Endothelial cell of umbilical vein (primary cell): ENCODE measurements around the gene CD200R1L. TPM values are rescaled to one million over a fixed set of nuclear protein-coding genes. Genes with fewer than 3 reads are reported as not detected.

Experiments used
- BruUV-seq: library from RNA; stranded (reverse); fragments of 400-500 nt; replicated peaks from 2 replicates; lab custom pipeline; 2021; lab: Mats Ljungman, UMichigan
- CTCF ChIA-PET: fragments of 300-600, 350-600 bp; sonication (Branson Sonifier 250); formaldehyde crosslinking; loops from one replicate; lab custom pipeline; 2021; ENCODE audit warnings: antibody characterized with exemption, inconsistent platforms; lab: Charles Lee
- POLR2A ChIA-PET: fragments of 300-600, 350-600 bp; sonication (Branson Sonifier 250); formaldehyde crosslinking; loops from one replicate; lab custom pipeline; 2021; ENCODE audit warnings: antibody characterized with exemption, inconsistent platforms; lab: Charles Lee
- DNase-seq: peaks from one replicate; pipeline ENCODE4 v3.0.0-alpha.2; 2011; ENCODE audit warnings: low read depth, low spot score
- FAIRE-seq: peaks from 2 replicates; lab custom pipeline; 2011; peaks lifted over from hg19 to GRCh38; lab: Jason Lieb, UNC
- H2AFZ ChIP-seq: 2 replicates; pipeline ENCODE4 v1.6.0; 2012; ENCODE audit warnings: low read depth, low read length, control low read depth, inconsistent platforms
- H3K27ac ChIP-seq: 2 replicates; pipeline ENCODE4 v1.5.1; 2011; ENCODE audit warnings: low read depth, mild to moderate bottlenecking, control low read depth, low read length, moderate library complexity; ENCODE audit not compliant: insufficient read depth
- H3K27me3 ChIP-seq, 2 experiments: 2 replicates each; pipeline versions ENCODE4 v1.6.0 to v1.6.1; 2011; ENCODE audit warnings: low read length in 2 of 2, mixed read lengths in 1 of 2; ENCODE audit not compliant: control insufficient read depth in 2 of 2, insufficient read depth in 2 of 2
- H3K36me3 ChIP-seq, 2 experiments: 2 replicates in 1 of 2; 3 replicates in 1 of 2; pipeline ENCODE4 v1.5.1; 2011; ENCODE audit warnings: low read length in 2 of 2, mild to moderate bottlenecking in 1 of 2, moderate library complexity in 1 of 2; ENCODE audit not compliant: control insufficient read depth in 2 of 2, insufficient read depth in 2 of 2; ENCODE audit errors: extremely low read depth in 1 of 2
- H3K4me1 ChIP-seq: 3 replicates; pipeline ENCODE4 v1.5.1; 2011; ENCODE audit warnings: mild to moderate bottlenecking, low read length; ENCODE audit not compliant: control insufficient read depth, insufficient read depth; ENCODE audit errors: extremely low read depth
- H3K4me2 ChIP-seq: 2 replicates; pipeline ENCODE4 v1.6.1; 2011; ENCODE audit warnings: low read length, control low read depth, mixed read lengths; ENCODE audit not compliant: insufficient read depth
- H3K4me3 ChIP-seq, 3 experiments: fragments of 200-600 bp in 1 of 3; sonication (generic), shearing (Covaris generic) in 1 of 3; replicated peaks in 1 of 3; 2 replicates each; pipeline ENCODE4 v1.5.1; 2011 to 2016; ENCODE audit warnings: control low read depth in 3 of 3, low read length in 3 of 3, mild to moderate bottlenecking in 2 of 3, inconsistent platforms in 1 of 3, low read depth in 1 of 3, moderate library complexity in 1 of 3; ENCODE audit not compliant: insufficient read depth in 1 of 3
- H3K79me2 ChIP-seq: 2 replicates; pipeline ENCODE4 v1.6.0; 2012; ENCODE audit warnings: low read length, inconsistent platforms; ENCODE audit not compliant: control insufficient read depth, insufficient read depth
- H3K9ac ChIP-seq: replicated peaks from 2 replicates; pipeline ENCODE3; 2011; ENCODE audit warnings: low read length, control low read depth; ENCODE audit not compliant: insufficient read depth; ENCODE audit errors: extremely low read depth
- H3K9me1 ChIP-seq: replicated peaks from 3 replicates; pipeline ENCODE4 v1.6.0; 2011; ENCODE audit warnings: mild to moderate bottlenecking, low read length; ENCODE audit not compliant: control insufficient read depth, insufficient read depth; ENCODE audit errors: extremely low read depth
- H3K9me3 ChIP-seq: replicated peaks from 2 replicates; pipeline ENCODE4 v1.5.1; 2012; ENCODE audit warnings: low read length, inconsistent platforms; ENCODE audit not compliant: control insufficient read depth, insufficient read depth
- H4K20me1 ChIP-seq: replicated peaks from 2 replicates; pipeline ENCODE3; 2011; ENCODE audit warnings: mild to moderate bottlenecking, low read length; ENCODE audit not compliant: control insufficient read depth, insufficient read depth; ENCODE audit errors: extremely low read depth
- EZH2 ChIP-seq: IDR thresholded peaks from 2 replicates; pipeline ENCODE4 v1.6.1; 2012; ENCODE audit warnings: borderline replicate concordance, low read depth, mild to moderate bottlenecking, moderate library complexity, low read length, inconsistent platforms; ENCODE audit not compliant: severe bottlenecking
- FOS ChIP-seq: IDR thresholded peaks from 2 replicates; pipeline ENCODE4 v1.6.1; 2011; ENCODE audit warnings: mild to moderate bottlenecking, low read length, moderate library complexity, borderline replicate concordance; ENCODE audit not compliant: insufficient read depth
- GATA2 ChIP-seq: IDR thresholded peaks from 2 replicates; pipeline ENCODE4 v1.7.0; 2011; ENCODE audit warnings: low read depth, mild to moderate bottlenecking, moderate library complexity, mixed read lengths, low read length; ENCODE audit not compliant: insufficient read length, insufficient read depth
- JUN ChIP-seq: IDR thresholded peaks from 2 replicates; pipeline ENCODE4 v1.6.1; 2011; ENCODE audit warnings: borderline replicate concordance, low read depth; ENCODE audit not compliant: insufficient read length, insufficient read depth
- MYC ChIP-seq: IDR thresholded peaks from one replicate; pipeline ENCODE4 v1.6.1; 2011; ENCODE audit warnings: mild to moderate bottlenecking, low read depth, low read length
- POLR2A ChIP-seq: IDR thresholded peaks from 2 replicates; pipeline ENCODE4 v1.6.1; 2012; ENCODE audit warnings: low read depth, mild to moderate bottlenecking, control low read depth, low read length
- POLR2AphosphoS5 ChIP-seq: IDR thresholded peaks from 2 replicates; pipeline ENCODE4 v1.6.1; 2012; ENCODE audit warnings: low read depth, mild to moderate bottlenecking, control low read depth, low read length, moderate library complexity; ENCODE audit not compliant: insufficient read depth
- dilution Hi-C: fragments of 300-500 bp; cut with MboI; formaldehyde crosslinking; loops from one replicate; pipeline ENCODE4 v1.15.0; 2019; ENCODE audit warnings: low sequenced_read_pairs; ENCODE audit not compliant: extremely low pct_ligation_motif_present
- intact Hi-C: fragments of 100-400 bp; cut with micrococcal nuclease; formaldehyde crosslinking; loops from one replicate; pipeline ENCODE4 v1.10.0; 2022
- polyA plus RNA-seq, 4 experiments: library from polyadenylated mRNA; depleted of rRNA in 3 of 4; stranded (reverse) in 3 of 4; unstranded in 1 of 4; fragments of >200 nt; gene quantifications; 2 replicates each; pipeline versions ENCODE4 v1.2.1 to v1.2.3, GENCODE V29; 2011 to 2012; ENCODE audit warnings: missing spikeins in 1 of 4
- total RNA-seq: library from RNA; stranded (reverse); gene quantifications from 2 replicates; pipeline ENCODE4 v1.2.3, GENCODE V29; 2021
- TF ChIP-seq, protein P1 (sequence below), 2 donors: IDR thresholded peaks; 1 replicate in 1 of 2; 2 replicates in 1 of 2; pipeline ENCODE4 v1.5.1; 2011; ENCODE audit warnings: low read length in 2 of 2, mild to moderate bottlenecking in 2 of 2, moderate library complexity in 2 of 2, control low read depth in 1 of 2, inconsistent platforms in 1 of 2, low read depth in 1 of 2; ENCODE audit not compliant: insufficient read depth in 1 of 2; ENCODE audit errors: extremely low read depth in 1 of 2
- TF ChIP-seq, protein P2 (sequence below): IDR thresholded peaks from 2 replicates; pipeline ENCODE4 v1.6.1; 2011; ENCODE audit not compliant: insufficient read depth, insufficient read length

The CD200R1L gene
- total and polyA plus RNA-seq, 2 donors (not counting 3 experiments of a cell fraction or from before 2014, with no cell fraction given) = not detected

DNA sequence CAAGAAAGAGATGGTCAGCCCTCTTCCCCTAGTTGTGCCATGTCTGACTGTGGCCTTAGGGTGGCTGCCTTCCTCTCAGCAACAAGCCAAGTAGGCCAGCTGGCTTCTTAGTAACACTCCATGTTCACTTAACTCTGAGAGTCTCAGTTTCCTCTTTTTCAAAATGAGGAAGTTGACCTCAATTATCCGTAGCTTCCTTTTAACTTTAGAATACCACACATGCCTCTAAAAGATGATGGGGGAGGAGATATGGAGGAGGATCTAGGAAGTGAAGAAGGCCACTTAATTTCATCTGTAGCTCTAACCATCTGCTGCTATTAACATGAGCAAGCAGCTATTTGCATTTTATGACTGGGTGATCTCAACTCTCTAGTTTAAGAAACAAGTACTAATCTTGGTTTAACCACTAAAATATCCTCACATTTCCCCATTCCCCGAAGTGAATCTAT, 32.9 kb downstream of the CD200R1L start:
- Histone ChIP-seq H3K79me2 (no peaks in the 10 kb centered on the region), H3K4me1 (no peaks in the 10 kb centered on the region), H4K20me1 (no peaks in the 10 kb centered on the region), H3K9me3 (no peaks in the 10 kb centered on the region), H3K4me3 (no peak overlapping the region), H3K9ac (no peak overlapping the region), H3K36me3 (no peaks in the 10 kb centered on the region), H3K9me1 (no peaks in the 10 kb centered on the region), H3K27ac (no peak overlapping the region), H2AFZ (no peak overlapping the region), H3K4me2 (no peak overlapping the region), H3K27me3 (peaks cover 0 to 6% of the 10 kb centered on the region in 2 experiments)
- dilution Hi-C loops = no loop called here
- peak; percentile 37 for DNase-seq
- intact Hi-C loops = loop anchor here (1.0 to 2.0 kb wide), 3 partner anchors 79 to 231 kb away; no protein-coding TSS in a partner anchor
- FAIRE-seq = no peak
- no TSS peak for BruUV-seq
- ChIA-PET CTCF (interaction anchor here (0.6 to 2.7 kb wide), 22 partner anchors 18 to 702 kb away, joined by 3 to 55 read pairs (median 4); partner anchors contain the start of gene CCDC80), POLR2A (interaction anchor here (1.1 kb wide), 1 partner anchor 172 kb away, joined by 3 read pairs; no protein-coding TSS in a partner anchor)
- TF ChIP-seq POLR2A (no peak), POLR2AphosphoS5 (no peak), GATA2 (no peak), FOS (no peak), JUN (no peak), EZH2 (no peak), MYC (no peak)
- TF ChIP-seq, protein P1, sequence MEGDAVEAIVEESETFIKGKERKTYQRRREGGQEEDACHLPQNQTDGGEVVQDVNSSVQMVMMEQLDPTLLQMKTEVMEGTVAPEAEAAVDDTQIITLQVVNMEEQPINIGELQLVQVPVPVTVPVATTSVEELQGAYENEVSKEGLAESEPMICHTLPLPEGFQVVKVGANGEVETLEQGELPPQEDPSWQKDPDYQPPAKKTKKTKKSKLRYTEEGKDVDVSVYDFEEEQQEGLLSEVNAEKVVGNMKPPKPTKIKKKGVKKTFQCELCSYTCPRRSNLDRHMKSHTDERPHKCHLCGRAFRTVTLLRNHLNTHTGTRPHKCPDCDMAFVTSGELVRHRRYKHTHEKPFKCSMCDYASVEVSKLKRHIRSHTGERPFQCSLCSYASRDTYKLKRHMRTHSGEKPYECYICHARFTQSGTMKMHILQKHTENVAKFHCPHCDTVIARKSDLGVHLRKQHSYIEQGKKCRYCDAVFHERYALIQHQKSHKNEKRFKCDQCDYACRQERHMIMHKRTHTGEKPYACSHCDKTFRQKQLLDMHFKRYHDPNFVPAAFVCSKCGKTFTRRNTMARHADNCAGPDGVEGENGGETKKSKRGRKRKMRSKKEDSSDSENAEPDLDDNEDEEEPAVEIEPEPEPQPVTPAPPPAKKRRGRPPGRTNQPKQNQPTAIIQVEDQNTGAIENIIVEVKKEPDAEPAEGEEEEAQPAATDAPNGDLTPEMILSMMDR (IDR thresholded peaks at IDR 0.05; ENCODE audit: extremely low read depth in 1 of 2, insufficient read depth in 1 of 2, low read depth in 1 of 2, low read length in 2 of 2) = no peak
- TF ChIP-seq, protein P2, sequence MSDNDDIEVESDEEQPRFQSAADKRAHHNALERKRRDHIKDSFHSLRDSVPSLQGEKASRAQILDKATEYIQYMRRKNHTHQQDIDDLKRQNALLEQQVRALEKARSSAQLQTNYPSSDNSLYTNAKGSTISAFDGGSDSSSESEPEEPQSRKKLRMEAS = no peak
